ENCODE measurements around the gene UGT1A5. TPM values are rescaled to one million over a fixed set of nuclear protein-coding genes. Genes with fewer than 3 reads are reported as not detected.

The UGT1A5 gene
- total RNA-seq, 1 experiment from 2014 or later = not detected

- Histone ChIP-seq H3K9me2 (ENCODE audit: insufficient read depth) (no peaks in the 10 kb centered on the region), H3K4me2 (ENCODE audit: low read length) (no peak overlapping the region), H2AFZ (ENCODE audit: low read depth, low read length, poor library complexity, severe bottlenecking) (no peak overlapping the region), H3K27me3 (ENCODE audit: insufficient read depth, low read length) (no peaks in the 10 kb centered on the region), H3K79me2 (ENCODE audit: insufficient read depth, low read length) (no peaks in the 10 kb centered on the region), H3K27ac (ENCODE audit: low read depth, low read length) (no peak overlapping the region), H3K4me3 (replicated peaks in 1 of 2; ENCODE audit: low read depth in 1 of 2, low read length in 2 of 2) (no peak overlapping the region), H3K9ac (ENCODE audit: low read length) (no peak overlapping the region), H3K36me3 (ENCODE audit: control insufficient read depth in 1 of 2, insufficient read depth in 2 of 2, low read length in 2 of 2) (no peaks in the 10 kb centered on the region), H3K9me3 (ENCODE audit: control insufficient read depth in 1 of 2, insufficient read depth in 1 of 2, low read depth in 1 of 2, low read length in 2 of 2) (no peaks in the 10 kb centered on the region), H4K20me1 (ENCODE audit: insufficient read depth) (no peaks in the 10 kb centered on the region), H3K4me1 (ENCODE audit: control insufficient read depth in 1 of 2, insufficient read depth in 2 of 2, low read length in 2 of 2) (peaks cover 3 to 10% of the 10 kb centered on the region in 2 experiments; a peak in 2 of 4 replicates)
- POLR2A ChIA-PET = no interaction called here
- DNase-seq (ENCODE audit: low read depth, low spot score) (no peak), ATAC-seq (peak; percentile 74)
- intact Hi-C loops (cut with micrococcal nuclease) = no loop called here
- TF ChIP-seq POLR2AphosphoS5 (IDR thresholded peaks at IDR 0.05; ENCODE audit: low read depth, low read length) = no peak
- no peak for TF ChIP-seq POLR2A (IDR thresholded peaks at IDR 0.05; ENCODE audit: borderline replicate concordance, extremely low read depth, insufficient read depth, insufficient read length)
- no peak for TF ChIP-seq ZBTB33 (IDR thresholded peaks at IDR 0.05; ENCODE audit: extremely low read depth, insufficient replicate concordance, low read length)
- no peak for TF ChIP-seq CEBPB (IDR thresholded peaks at IDR 0.05; ENCODE audit: low read depth)
- TF ChIP-seq EZH2phosphoT487 (IDR thresholded peaks at IDR 0.05; ENCODE audit: borderline replicate concordance) = no peak
- TF ChIP-seq REST (IDR thresholded peaks at IDR 0.05; ENCODE audit: low read depth) = no peak
- no peak for TF ChIP-seq EGR1 (IDR thresholded peaks at IDR 0.05; ENCODE audit: low read depth)
- TF ChIP-seq ZNF274 (IDR thresholded peaks at IDR 0.05; ENCODE audit: low read depth, low read length) = no peak
- no peak for TF ChIP-seq ZFX (IDR thresholded peaks at IDR 0.05)
- TF ChIP-seq JUND (IDR thresholded peaks at IDR 0.05) = no peak
- BruUV-seq (replicated peaks) = no TSS peak
- CTCF ChIA-PET = no interaction called here
- RAD21 ChIA-PET (ENCODE audit: low non-redundant PET in 1 of 2, low total read pairs in 2 of 2, uncharacterized antibody in 2 of 2, unreplicated experiment in 2 of 2) = no interaction called here
Measured at GRCh38 chr2:233766416-233766815, 53.7 kb downstream of the UGT1A5 start.

Data from HCT116 (cell line).